GM18505 (cell line): ENCODE results near the gene IVNS1ABP.
A peak's percentile ranks its signal among the peaks of the same experiment; 100 is the strongest.
"Not testable (repeated sequence)": the region's sequence is repeated elsewhere in the genome, so short reads cannot be mapped to it uniquely, and the experiment has no call there.

Experiments used
- ATAC-seq: cut with Tn5 transposase; IDR thresholded peaks from one replicate; pipeline ENCODE4 v1.9.1; 2021; ENCODE audit not compliant: unreplicated experiment
- POLR2A ChIP-seq: IDR thresholded peaks from 4 replicates; pipeline ENCODE4 v1.6.1; 2011; ENCODE audit warnings: borderline replicate concordance; ENCODE audit not compliant: insufficient read depth, insufficient read length; ENCODE audit errors: extremely low read depth

Gene IVNS1ABP

DNA sequence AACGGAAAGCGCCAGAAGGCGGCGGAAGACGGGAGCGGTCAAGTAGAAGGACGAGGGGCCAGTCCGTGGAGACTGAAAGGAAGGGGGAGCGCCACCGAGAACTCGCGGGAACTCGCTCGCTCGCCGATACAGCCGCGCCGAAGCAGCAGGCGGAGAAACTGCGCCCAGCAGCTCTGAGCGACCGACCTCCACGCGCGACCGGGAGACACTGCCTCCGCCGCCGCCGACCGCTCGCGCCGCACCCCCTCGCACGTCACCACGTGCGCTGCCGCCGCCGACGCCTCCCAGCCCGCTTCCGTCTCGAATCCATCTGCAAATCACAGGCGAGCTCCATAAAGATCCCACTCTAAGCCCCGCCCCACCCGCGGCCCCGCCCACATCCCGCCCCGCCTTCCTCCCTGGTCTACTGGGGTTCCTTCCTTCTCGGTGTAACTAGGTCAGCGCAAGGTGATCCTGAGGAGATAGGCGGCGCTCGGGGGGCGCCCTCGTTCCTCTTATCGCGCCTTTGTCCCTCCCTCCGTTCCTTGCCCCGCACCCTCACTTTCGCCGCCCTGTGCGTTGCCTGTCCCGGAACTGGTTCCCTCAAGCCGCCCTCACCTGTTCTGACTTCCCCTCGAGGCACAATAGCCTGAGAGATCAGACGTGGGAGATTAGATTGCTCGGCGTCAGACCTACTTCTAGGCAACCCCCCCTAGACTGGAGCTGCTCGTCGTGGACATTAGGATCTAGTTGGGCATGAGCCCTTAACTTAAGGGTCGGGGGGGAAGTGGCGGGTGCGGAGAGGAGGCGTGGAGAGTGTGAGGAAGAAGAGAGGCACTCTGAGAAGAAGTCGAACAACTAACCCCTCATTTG is at the start of gene IVNS1ABP:
TSS of gene IVNS1ABP (minus strand) at position 210 of the 852 bp plus-strand sequence. CDS start 7,750 bp downstream, outside the sequence.
- ATAC-seq = peak; percentile 73
- peak; percentile 97 for TF ChIP-seq POLR2A

DNA sequence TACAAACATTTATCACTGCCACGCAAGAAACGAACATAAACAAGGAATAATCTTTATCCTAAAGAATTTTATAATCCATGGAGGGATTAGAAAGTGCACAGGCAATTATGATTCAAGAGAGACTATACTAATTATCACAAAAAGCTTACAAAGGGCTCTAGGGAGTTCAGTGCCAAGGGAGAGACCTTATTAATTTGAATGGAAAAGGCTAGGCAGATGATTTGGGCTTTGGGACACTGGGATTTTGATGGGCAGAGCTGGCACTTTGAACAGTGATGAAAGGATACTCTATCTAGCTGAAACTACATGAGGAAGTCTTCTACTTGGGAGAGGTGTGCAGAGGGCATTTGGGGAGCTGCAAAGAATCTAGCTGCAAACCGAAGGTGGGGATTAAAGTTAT is 48.9 kb upstream of the IVNS1ABP start:
- no peak for TF ChIP-seq POLR2A
- ATAC-seq = no peak

DNA sequence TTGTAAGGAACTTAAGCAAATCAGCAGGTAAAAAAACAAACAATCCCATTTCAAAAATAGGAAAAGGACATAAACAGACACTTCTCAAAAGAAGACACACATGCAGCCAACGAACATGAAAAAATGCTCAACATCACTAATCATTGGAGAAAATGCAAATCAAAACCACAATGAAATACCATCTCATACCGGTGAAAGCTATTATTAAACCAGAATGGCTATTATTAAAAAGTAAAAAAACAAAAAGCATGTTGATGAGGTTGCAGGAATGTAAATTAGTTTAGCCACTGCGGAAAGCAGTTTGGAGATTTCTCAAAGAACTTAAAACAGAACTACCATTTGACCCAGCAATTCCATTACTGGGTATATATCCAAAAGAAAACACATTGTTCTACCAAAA is 47.5 kb upstream of the IVNS1ABP start:
- ATAC-seq = not testable (repeated sequence)

DNA sequence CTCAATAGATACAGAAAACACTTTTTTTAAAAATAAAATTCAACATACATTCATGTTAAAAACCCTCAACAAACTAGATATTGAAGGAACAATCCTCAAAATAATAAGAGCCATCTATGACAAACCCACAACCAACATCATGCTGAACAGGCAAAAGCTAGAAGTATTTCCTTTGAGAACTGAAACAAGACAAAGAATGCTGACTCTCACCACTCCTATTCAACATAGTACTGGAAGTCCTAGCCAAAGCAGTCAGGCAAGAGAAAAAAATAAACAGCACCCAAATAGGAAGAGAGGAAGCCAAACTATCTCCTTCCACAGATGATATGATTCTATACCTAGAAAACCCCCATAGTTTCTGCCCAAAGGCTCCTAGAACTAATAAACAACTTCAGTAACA is 46.2 kb upstream of the IVNS1ABP start:
- TF ChIP-seq POLR2A = no peak
- ATAC-seq = no peak

DNA sequence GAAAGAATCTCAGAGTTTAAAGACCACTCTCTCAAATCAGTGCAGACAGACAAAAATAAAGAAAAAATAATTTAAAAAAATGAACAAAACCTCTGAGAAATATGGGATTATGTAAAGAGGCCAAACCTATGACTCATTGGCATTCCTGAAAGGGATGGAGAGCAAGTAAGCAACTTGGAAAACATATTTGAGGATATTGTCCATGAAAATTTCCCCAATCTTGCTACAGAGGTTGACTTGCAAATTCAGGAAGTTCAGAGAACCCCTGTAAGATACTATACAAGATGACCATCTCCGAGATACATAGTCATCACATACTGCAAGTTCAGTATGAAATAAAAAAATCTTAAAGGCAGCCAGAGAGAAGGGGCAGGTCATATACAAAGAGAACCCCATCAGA is 43.7 kb upstream of the IVNS1ABP start:
- no peak for ATAC-seq
- no peak for TF ChIP-seq POLR2A

DNA sequence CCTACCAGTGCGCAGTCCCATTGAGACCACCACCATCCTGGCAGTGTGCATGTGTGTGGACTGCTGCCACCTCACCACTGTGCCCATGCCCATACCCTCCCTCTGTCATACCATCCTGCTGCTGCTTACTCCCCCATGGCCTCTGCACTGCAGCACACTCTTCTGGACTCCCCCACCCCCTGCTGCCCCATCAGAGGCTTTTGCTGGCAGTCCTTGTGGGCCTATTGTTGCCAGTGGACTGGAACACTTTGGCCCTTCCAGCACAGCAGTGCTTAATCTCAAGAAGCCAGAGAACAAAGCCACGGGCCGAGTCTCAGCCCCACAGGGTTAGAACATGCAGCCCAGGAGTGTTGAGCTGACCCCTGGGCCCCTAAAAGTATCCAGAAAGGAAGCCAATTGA is 41.9 kb upstream of the IVNS1ABP start:
- no peak for ATAC-seq
- no peak for TF ChIP-seq POLR2A

DNA sequence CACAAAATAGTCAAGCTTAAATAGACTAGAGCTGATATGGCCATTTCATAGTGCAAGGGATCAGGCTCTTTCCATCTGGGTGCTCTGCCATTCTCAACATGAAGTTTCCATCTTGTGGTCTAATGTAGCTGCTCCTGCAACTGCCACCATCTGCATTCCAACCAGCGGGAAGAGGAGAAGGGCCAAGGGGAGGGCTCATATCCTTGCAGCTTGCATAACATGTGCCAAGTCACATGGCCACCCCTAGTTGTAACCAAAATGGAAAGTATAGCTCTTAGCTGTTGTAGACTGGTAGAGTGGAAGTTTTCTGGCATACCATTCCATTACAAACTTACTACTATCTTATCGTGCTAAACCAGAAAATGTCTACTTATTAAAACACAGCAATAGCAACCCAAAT is 38.9 kb upstream of the IVNS1ABP start:
- no peak for ATAC-seq
- no peak for TF ChIP-seq POLR2A

DNA sequence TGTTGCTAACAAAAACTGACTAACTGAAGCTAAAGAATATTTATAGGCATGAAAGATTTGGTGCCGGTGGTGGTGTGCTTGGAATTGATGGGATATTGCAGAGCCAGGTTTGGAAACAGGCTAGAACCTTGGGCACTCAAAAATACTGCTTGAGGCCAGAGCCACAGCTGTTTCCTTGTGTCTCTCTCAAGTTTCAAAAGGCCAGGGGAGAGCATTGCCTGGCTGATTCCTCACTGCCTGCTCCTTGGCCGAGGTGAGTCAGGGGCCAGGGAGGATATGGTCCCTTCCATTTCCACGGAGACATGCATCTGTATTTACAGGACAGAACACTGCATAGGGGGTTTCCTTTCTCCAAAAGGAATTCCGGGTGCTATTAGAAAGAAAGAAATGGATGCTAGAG is 36.1 kb upstream of the IVNS1ABP start:
- TF ChIP-seq POLR2A = no peak
- ATAC-seq = no peak

DNA sequence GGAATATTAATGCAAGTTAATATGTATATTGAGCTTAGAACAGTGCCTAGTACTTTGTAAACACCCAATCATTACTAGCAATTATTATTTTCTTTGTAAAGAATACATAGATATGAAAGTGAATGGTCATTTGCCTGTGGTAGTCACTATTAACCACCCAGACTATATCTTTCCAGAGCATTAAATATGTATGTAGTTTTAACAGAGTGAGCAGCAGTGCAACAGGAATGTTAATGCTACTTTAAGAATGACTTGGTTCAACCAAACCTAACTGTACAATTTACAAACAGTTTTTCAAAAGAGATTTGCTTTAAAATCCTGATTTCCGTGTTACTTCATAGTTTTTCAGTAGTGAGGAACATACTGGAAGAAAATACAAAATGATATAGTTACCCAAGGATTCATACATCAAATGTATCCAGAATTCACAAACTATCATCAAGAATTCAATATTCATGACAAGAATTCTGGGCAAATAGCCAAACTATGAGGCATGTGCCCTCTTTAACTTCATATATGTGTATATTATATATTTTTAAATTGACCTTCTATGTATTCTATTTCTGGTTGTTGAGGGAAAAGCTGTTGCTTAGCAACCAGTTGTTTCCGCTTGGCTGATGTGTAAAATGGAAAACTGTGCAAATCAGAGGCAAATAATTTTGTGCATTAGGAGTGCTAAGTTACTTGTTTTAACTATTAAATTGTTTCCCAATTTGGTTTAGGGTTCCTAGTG is 34.9 kb upstream of the IVNS1ABP start:
- no peak for TF ChIP-seq POLR2A
- ATAC-seq = no peak

DNA sequence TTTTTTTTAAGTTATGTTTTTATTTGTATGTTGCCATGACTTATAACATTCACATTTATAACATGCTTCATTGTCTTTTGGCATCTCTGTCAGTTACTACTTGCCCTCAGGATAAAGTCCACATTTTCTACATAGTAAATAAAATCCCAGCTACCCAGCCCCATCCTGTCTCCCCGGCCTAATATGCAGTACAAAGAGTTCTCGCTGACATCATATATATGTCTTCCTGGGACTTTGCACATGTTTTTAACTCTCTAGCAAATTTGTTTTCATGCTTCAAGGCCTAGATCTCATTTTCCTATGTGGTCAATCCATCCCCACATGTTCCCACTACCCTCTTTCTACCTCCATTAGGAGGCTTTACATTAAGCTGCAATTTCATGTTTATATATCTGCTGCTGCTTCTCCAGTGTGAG is 33.0 kb upstream of the IVNS1ABP start:
- ATAC-seq = no peak
- no peak for TF ChIP-seq POLR2A

DNA sequence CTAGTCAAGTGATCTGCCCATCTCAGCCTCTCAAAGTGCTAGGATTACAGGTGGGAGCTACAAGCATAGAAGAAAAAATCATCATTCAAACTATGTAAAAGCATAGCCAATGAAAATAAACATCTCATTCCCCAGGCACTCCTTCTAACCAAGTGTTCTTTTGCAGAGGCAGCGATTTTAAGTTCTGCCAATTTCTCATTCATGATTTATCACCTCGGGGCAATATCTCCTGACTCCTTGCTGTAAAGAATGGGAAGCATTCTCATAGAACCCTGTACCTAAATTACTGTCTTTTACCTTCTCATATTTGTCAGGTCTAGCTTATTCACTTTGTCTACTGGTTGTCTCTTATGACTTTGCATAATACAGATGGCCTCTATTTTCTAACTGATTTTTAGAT is 32.5 kb upstream of the IVNS1ABP start:
- no peak for TF ChIP-seq POLR2A
- no peak for ATAC-seq

DNA sequence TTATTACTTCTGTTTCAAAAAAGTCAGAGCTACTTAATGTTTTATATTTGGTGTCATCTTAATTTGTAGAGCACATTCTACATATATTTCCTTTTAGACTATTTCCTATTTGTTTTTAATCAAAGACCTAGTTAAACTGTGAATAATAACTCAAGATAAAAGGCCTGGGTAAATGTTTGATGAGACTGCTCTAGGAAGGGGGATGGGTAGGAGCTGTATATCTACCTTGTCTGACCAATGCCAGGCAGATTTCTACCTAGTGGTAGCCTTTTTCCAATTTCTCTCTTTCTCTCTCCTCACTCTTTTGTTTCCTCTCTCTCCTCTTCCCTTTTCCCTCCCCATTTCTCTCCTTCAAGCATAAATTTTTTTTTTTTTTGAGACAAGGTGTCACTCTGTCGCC is 31.9 kb upstream of the IVNS1ABP start:
- TF ChIP-seq POLR2A = no peak
- ATAC-seq = no peak

DNA sequence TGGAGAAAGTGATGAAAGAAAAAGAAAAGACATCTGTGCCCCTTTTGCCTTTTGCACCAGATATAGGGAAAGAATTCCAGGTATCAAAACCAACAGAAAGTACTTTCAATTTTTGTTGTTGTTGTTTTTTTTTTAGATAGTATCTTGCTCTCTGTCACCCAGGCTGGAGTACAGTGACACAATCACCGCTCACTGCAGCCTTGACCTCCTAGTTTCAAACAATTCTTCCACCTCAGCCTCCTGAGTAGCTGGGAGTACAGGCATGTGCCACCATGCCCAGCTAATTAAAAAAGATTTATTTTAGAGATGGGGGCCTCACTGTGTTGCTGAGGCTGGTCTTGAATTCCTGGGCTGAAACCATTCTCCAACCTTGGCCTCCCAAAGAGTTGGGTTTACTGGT is 31.3 kb upstream of the IVNS1ABP start:
- TF ChIP-seq POLR2A = no peak
- no peak for ATAC-seq
